Neural cell (in vitro differentiated cells): ENCODE results near the gene GTPBP4.

Experiments
- CTCF ChIP-seq: fragments of 450-650 bp; IDR thresholded peaks from 2 replicates; pipeline ENCODE4 v1.5.1; 2014; ENCODE audit warnings: antibody characterized with exemption, mild to moderate bottlenecking, moderate library complexity; ENCODE audit not compliant: poor library complexity, severe bottlenecking
- EZH2 ChIP-seq: fragments of 200-600, 300-800 bp; shearing (Covaris generic), sonication (generic); IDR thresholded peaks from 2 replicates; pipeline ENCODE4 v1.6.1; 2014; ENCODE audit warnings: antibody characterized with exemption, low read length, borderline replicate concordance, mild to moderate bottlenecking; ENCODE audit not compliant: insufficient read depth, poor library complexity, severe bottlenecking
- RAD21 ChIP-seq: fragments of 450-650 bp; conservative IDR thresholded peaks from 2 replicates; pipeline ENCODE4 v1.6.1; 2014; ENCODE audit warnings: antibody characterized with exemption, mild to moderate bottlenecking, moderate library complexity

- TF ChIP-seq RAD21 (no peak), CTCF (no peak), EZH2 (no peak)
These were observed 46.5 kb downstream of the GTPBP4 start for GRCh38 chr10:1034758-1035157.
